ENCODE data around the gene HAUS3.

The HAUS3 gene

DNA sequence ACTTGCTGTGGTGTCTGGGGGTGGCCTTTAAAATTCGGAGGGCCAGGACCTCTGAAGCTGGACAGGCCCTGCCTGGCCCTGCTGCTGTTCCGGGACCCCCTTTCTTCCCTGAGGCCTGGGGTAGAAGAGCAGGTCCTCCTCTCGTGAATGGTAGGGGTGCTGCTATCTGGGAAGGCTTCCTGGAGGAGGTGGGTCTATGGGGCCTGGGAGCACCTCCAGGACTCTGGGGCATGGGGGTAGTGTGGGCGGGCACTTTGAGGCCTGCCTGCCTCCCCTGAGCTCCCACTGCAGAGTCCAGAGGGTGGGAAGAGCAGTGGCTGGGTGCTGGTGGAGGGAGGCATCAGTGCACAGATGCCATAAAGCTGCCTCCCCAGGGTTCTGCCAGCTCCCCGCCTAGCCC lies 24.9 kb upstream of the HAUS3 start:
- Histone ChIP-seq H3K4me1 (peaks cover 0 to 42% (median 21%) of the 10 kb centered on the region in 4 donors), H3K4me3 (no peak overlapping the region), H3K27me3 (peaks cover 0 to 3% of the 10 kb centered on the region in 2 donors), H3K9me3 (no peaks in the 10 kb centered on the region), H3K27ac (peak overlapping the region; percentile 16 to 77), H3K36me3 (peaks cover 0 to 8% (median 0%) of the 10 kb centered on the region in 3 donors)
- no peak for DNase-seq
- intact Hi-C loops (cut with DNase I; ENCODE audit: low total_unique reads), result loop anchor here (10.0 kb wide), 1 partner anchor 262 kb away; the partner anchor contains the start of gene NELFA
- TF ChIP-seq, protein P1, sequence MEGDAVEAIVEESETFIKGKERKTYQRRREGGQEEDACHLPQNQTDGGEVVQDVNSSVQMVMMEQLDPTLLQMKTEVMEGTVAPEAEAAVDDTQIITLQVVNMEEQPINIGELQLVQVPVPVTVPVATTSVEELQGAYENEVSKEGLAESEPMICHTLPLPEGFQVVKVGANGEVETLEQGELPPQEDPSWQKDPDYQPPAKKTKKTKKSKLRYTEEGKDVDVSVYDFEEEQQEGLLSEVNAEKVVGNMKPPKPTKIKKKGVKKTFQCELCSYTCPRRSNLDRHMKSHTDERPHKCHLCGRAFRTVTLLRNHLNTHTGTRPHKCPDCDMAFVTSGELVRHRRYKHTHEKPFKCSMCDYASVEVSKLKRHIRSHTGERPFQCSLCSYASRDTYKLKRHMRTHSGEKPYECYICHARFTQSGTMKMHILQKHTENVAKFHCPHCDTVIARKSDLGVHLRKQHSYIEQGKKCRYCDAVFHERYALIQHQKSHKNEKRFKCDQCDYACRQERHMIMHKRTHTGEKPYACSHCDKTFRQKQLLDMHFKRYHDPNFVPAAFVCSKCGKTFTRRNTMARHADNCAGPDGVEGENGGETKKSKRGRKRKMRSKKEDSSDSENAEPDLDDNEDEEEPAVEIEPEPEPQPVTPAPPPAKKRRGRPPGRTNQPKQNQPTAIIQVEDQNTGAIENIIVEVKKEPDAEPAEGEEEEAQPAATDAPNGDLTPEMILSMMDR (IDR thresholded peaks at IDR 0.05), result no peak

DNA sequence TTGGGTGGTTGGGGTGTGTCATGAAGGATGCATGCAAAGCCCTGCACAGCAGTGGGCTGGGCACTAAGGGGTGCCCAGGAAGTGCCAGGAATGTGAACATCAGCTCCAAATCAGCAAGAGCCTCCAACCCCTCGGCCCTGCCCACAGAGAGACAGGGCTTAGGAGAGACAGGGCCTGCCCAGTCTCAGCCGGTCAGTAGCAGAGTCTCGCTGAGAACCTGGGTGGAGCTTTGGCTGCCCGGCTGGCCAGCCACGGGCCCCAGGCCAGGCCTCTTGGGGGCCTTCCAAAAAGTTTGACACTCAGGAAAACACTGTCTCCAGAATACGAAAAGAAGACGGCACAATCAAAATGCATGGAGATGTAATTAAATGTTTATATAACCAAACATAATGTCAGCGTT lies 24.3 kb upstream of the HAUS3 start:
- Histone ChIP-seq H3K4me1 (peaks cover 0 to 42% (median 21%) of the 10 kb centered on the region in 4 donors), H3K36me3 (peaks cover 0 to 8% (median 0%) of the 10 kb centered on the region in 3 donors), H3K27me3 (peaks cover 0 to 3% of the 10 kb centered on the region in 2 donors), H3K9me3 (no peaks in the 10 kb centered on the region), H3K4me3 (no peak overlapping the region), H3K27ac (peak overlapping the region; percentile 59 to 77)
- peak; percentile 65 to 89 for DNase-seq
- TF ChIP-seq, protein P1 (IDR thresholded peaks at IDR 0.05), result no peak
- intact Hi-C loops (cut with DNase I; ENCODE audit: low total_unique reads), result loop anchor here (10.0 kb wide), 1 partner anchor 261 kb away; the partner anchor contains the start of gene NELFA

DNA sequence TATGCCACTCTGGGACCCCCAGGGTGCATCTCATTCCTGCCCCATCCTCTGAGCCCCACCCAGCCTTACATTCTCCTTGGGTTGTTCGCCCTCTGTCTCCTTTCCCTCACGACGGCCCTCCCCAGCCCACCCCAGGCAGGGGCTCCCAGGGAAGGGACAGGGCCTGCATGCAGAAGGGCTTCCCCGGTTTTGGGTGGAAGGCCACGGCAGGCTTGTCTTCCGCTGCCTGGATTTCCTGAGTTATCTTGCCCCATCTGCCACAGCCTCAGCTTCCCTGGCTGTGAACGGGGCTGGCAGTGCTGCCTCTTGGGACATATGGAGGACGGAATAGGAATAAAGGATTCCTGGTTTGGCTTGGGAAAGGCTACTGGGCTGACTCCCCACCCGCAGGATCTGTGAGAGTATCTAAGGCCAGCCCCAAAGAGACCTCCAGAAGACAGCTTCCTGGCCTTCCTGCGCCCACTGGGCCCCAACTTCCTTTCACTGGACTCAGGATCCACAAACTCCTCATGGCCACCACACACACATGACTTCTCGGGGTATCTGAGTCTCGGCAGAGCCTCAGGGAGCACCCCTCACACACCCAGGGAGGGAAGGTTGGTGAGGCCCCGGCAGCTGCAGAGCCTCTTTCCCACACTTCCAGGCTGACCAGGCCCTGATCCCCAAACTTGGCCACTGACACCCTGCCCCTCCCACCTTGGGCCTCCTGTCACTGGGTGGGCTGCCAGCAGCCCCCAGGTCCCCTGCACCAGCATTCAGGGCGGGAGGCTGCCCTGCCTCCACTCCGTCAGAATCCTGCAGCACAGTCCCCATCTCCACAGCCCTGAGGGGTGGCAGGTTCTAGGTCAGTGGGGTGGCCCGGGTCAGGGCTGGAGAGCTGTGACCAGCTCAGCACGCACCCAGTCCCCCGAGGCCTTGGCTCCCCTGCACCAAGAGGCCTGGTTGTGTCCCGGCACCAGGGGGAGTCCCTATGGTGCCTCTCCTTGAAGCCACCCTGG lies 23.5 kb upstream of the HAUS3 start:
- Histone ChIP-seq H3K27me3 (peaks cover 0 to 3% of the 10 kb centered on the region in 2 donors), H3K4me1 (peaks cover 0 to 47% (median 26%) of the 10 kb centered on the region in 4 donors), H3K4me3 (no peak overlapping the region), H3K36me3 (peaks cover 0 to 3% (median 0%) of the 10 kb centered on the region in 3 donors), H3K27ac (peak overlapping the region; percentile 59 to 77), H3K9me3 (no peaks in the 10 kb centered on the region)
- DNase-seq, result no peak
- TF ChIP-seq, protein P1 (IDR thresholded peaks at IDR 0.05), result no peak
- intact Hi-C loops (cut with DNase I; ENCODE audit: low total_unique reads), result loop anchor here (10.0 kb wide), 1 partner anchor 261 kb away; the partner anchor contains the start of gene NELFA

DNA sequence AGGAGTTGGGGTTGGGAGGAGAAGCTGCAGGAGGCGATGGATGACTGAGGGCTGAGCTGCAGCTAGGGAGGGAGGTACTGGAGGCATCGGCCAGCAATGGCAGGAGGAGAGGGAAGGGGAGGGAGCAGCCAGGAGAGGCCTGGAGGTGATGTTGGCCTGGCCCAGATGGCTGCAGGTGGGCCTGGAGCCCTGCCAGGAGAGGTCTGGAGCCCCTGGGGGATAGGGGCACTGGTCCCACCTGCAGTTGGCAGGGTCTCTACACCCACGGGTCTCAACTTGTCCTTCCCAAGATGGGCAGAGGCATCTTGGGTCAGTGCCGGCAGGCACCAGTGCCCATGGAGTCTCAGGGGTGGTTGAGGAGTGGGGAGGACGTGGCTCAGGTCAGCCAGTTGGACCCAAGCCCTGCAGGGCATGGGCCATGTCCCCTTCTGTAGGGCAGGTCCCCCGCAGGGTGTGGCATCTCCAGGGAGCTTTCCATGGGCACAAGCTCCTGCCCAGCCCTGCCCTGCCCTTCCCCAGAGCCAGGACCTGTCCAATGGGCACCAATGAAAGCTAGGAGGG lies 22.6 kb upstream of the HAUS3 start:
- H3K4me3 ChIP-seq, result no peak overlapping the region
- H3K4me1 ChIP-seq, result peaks cover under 1 to 56% (median 35%) of the 10 kb centered on the region in 4 donors
- H3K27me3 ChIP-seq, result peaks cover 0 to 3% of the 10 kb centered on the region in 2 donors
- no peaks in the 10 kb centered on the region for H3K9me3 ChIP-seq
- intact Hi-C loops (cut with DNase I; ENCODE audit: low total_unique reads), result loop anchor here (10.0 kb wide), 1 partner anchor 260 kb away; the partner anchor contains the start of gene NELFA
- no peaks in the 10 kb centered on the region for H3K36me3 ChIP-seq
- H3K27ac ChIP-seq, result no peak overlapping the region
- TF ChIP-seq, protein P1 (IDR thresholded peaks at IDR 0.05), result no peak
- DNase-seq, result no peak

DNA sequence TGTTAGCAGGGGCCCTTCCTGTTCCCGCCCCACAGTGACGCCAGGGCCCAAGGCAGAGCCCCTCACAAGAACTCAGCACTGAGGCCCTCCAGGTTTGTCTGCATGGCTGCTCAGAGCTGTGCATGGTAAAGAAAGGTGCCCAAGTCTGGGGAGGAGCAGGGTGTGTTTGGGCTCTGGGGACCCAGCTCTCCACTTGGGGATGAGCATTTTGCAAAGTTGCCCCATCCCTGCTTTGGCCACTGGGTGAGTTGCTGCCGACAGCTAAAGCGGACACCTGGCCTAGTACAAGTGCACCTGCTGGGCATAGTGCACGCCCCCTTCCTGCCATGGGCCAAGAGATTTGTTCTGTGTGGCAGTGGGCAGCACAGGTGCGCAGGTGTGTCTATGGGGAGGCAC lies 22.0 kb upstream of the HAUS3 start:
- intact Hi-C loops (cut with DNase I; ENCODE audit: low total_unique reads), result loop anchor here (10.0 kb wide), 1 partner anchor 259 kb away; the partner anchor contains the start of gene NELFA
- TF ChIP-seq, protein P1 (IDR thresholded peaks at IDR 0.05), result no peak
- Histone ChIP-seq H3K27ac (no peak overlapping the region), H3K9me3 (no peaks in the 10 kb centered on the region), H3K36me3 (peaks cover 0 to under 1% (median 0%) of the 10 kb centered on the region in 3 donors), H3K27me3 (peaks cover 0 to 3% of the 10 kb centered on the region in 2 donors), H3K4me3 (no peak overlapping the region), H3K4me1 (peaks cover 3 to 62% (median 41%) of the 10 kb centered on the region in 4 donors)
- DNase-seq, result peak in 1 of 2 donors; percentile 66
